Loucy (cell line): ENCODE data around the gene EGF.

Source experiments
- H2AFZ ChIP-seq: fragments of 200-600 bp; sonication (generic); 2 replicates; pipeline ENCODE4 v1.6.0; 2016; ENCODE audit warnings: antibody characterized with exemption, mild to moderate bottlenecking, low read length, moderate library complexity
- H3F3A ChIP-seq: fragments of 200-600 bp; 2 replicates; pipeline ENCODE4 v1.6.0; 2016; ENCODE audit warnings: antibody characterized with exemption, low read depth, mild to moderate bottlenecking
- H3K27me3 ChIP-seq: fragments of 200-600 bp; sonication (generic); 2 replicates; pipeline ENCODE4 v1.6.1; 2014; ENCODE audit warnings: low read length, mild to moderate bottlenecking; ENCODE audit not compliant: insufficient read depth, poor library complexity, severe bottlenecking
- H3K36me3 ChIP-seq: fragments of 200-600 bp; sonication (generic); 2 replicates; pipeline ENCODE4 v1.6.1; 2016; ENCODE audit warnings: low read length; ENCODE audit not compliant: insufficient read depth
- H3K4me1 ChIP-seq: fragments of 200-600 bp; sonication (generic); 2 replicates; pipeline ENCODE4 v1.5.1; 2014; ENCODE audit warnings: low read length, mild to moderate bottlenecking; ENCODE audit not compliant: insufficient read depth, poor library complexity, severe bottlenecking
- H3K4me2 ChIP-seq: fragments of 200-600 bp; sonication (generic); 2 replicates; pipeline ENCODE4 v1.6.0; 2014; ENCODE audit warnings: antibody characterized with exemption, low read length, low read depth, mild to moderate bottlenecking; ENCODE audit not compliant: poor library complexity, severe bottlenecking
- H3K4me3 ChIP-seq: fragments of 200-600 bp; sonication (generic); 2 replicates; pipeline ENCODE4 v1.5.1; 2014; ENCODE audit warnings: low read length, mild to moderate bottlenecking, mixed read lengths; ENCODE audit not compliant: poor library complexity, severe bottlenecking
- H3K79me2 ChIP-seq: fragments of 200-600 bp; sonication (generic); 2 replicates; pipeline ENCODE4 v1.6.1; 2014; ENCODE audit warnings: low read length; ENCODE audit not compliant: insufficient read depth
- H3K9ac ChIP-seq: fragments of 200-600 bp; sonication (generic); 2 replicates; pipeline ENCODE4 v1.6.0; 2014; ENCODE audit warnings: mild to moderate bottlenecking, low read depth, low read length, moderate library complexity; ENCODE audit not compliant: poor library complexity, severe bottlenecking
- H3K9me2 ChIP-seq: fragments of 200-600 bp; sonication (generic); replicated peaks from 2 replicates; pipeline ENCODE4 v1.6.1; 2016; ENCODE audit warnings: low read depth, low read length, mixed read lengths
- H3K9me3 ChIP-seq: fragments of 200-600 bp; sonication (generic); 2 replicates; pipeline ENCODE4 v1.6.1; 2014; ENCODE audit warnings: mild to moderate bottlenecking, antibody characterized with exemption, low read length, low read depth; ENCODE audit not compliant: insufficient read depth
- H4K20me1 ChIP-seq: fragments of 200-600 bp; sonication (generic); 2 replicates; pipeline ENCODE4 v1.6.0; 2014; ENCODE audit warnings: antibody characterized with exemption, low read length, mild to moderate bottlenecking; ENCODE audit not compliant: insufficient read depth, poor library complexity, severe bottlenecking
- EZH2phosphoT487 ChIP-seq: fragments of 200-600 bp; IDR thresholded peaks from 2 replicates; pipeline ENCODE4 v1.6.1; 2018; ENCODE audit warnings: antibody characterized with exemption, mild to moderate bottlenecking, moderate library complexity, borderline replicate concordance
- TF ChIP-seq, protein P1 (sequence below): fragments of 200-600 bp; sonication (generic); conservative IDR thresholded peaks from 2 replicates; pipeline ENCODE4 v1.5.1; 2014; ENCODE audit warnings: mild to moderate bottlenecking, antibody characterized with exemption, low read length

EGF gene

GRCh38 chr4:110059556-110060191 is 147.0 kb downstream of the EGF start:
- peaks cover 3% of the 10 kb centered on the region for H3K79me2 ChIP-seq
- peaks cover 30% of the 10 kb centered on the region for H3K4me1 ChIP-seq
- H3K4me3 ChIP-seq, result no peak overlapping the region
- TF ChIP-seq, protein P1, sequence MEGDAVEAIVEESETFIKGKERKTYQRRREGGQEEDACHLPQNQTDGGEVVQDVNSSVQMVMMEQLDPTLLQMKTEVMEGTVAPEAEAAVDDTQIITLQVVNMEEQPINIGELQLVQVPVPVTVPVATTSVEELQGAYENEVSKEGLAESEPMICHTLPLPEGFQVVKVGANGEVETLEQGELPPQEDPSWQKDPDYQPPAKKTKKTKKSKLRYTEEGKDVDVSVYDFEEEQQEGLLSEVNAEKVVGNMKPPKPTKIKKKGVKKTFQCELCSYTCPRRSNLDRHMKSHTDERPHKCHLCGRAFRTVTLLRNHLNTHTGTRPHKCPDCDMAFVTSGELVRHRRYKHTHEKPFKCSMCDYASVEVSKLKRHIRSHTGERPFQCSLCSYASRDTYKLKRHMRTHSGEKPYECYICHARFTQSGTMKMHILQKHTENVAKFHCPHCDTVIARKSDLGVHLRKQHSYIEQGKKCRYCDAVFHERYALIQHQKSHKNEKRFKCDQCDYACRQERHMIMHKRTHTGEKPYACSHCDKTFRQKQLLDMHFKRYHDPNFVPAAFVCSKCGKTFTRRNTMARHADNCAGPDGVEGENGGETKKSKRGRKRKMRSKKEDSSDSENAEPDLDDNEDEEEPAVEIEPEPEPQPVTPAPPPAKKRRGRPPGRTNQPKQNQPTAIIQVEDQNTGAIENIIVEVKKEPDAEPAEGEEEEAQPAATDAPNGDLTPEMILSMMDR, result no peak
- TF ChIP-seq EZH2phosphoT487, result no peak
- no peak overlapping the region for H2AFZ ChIP-seq
- no peaks in the 10 kb centered on the region for H3K9me2 ChIP-seq
- H3K36me3 ChIP-seq, result peaks cover 14% of the 10 kb centered on the region; the same call in 1 of the 2 replicates
- no peaks in the 10 kb centered on the region for H3K9me3 ChIP-seq
- H3F3A ChIP-seq, result no peaks in the 10 kb centered on the region
- H3K27me3 ChIP-seq, result no peaks in the 10 kb centered on the region
- H4K20me1 ChIP-seq, result peaks cover 3% of the 10 kb centered on the region
- H3K9ac ChIP-seq, result no peak overlapping the region
- H3K4me2 ChIP-seq, result peak overlapping the region; percentile 33

GRCh38 chr4:110061076-110061475 is 148.4 kb downstream of the EGF start:
- no peak overlapping the region for H3K4me3 ChIP-seq
- H3K9me3 ChIP-seq, result no peaks in the 10 kb centered on the region

More at GRCh38 chr4:110061076-110061475, 148.4 kb downstream of the EGF start:
- peaks cover 7% of the 10 kb centered on the region for H3K79me2 ChIP-seq
- H3K36me3 ChIP-seq, result peaks cover 14% of the 10 kb centered on the region; the same call in 1 of the 2 replicates
- TF ChIP-seq EZH2phosphoT487, result no peak
- TF ChIP-seq, protein P1, result no peak
- no peak overlapping the region for H3K9ac ChIP-seq
- H3K4me1 ChIP-seq, result peaks cover 23% of the 10 kb centered on the region
- no peaks in the 10 kb centered on the region for H3K9me2 ChIP-seq
- no peak overlapping the region for H3K4me2 ChIP-seq
- peaks cover 3% of the 10 kb centered on the region for H4K20me1 ChIP-seq
- no peaks in the 10 kb centered on the region for H3K27me3 ChIP-seq
- no peaks in the 10 kb centered on the region for H3F3A ChIP-seq
- no peak overlapping the region for H2AFZ ChIP-seq
